ENCODE results near the gene AMZ2. TPM values are rescaled to one million over a fixed set of nuclear protein-coding genes. Genes with fewer than 3 reads are reported as not detected.

AMZ2 gene
- total RNA-seq, 1 donor from 2014 or later = 58.3 TPM

GRCh38 chr17:68304706-68305105, 56.9 kb downstream of the AMZ2 start:
- TF ChIP-seq CTCF (IDR thresholded peaks at IDR 0.05; ENCODE audit: unreplicated experiment) = no peak
- Mint-ChIP-seq H3K4me3 (ENCODE audit: low read depth) (no peak overlapping the region), H3K36me3 (ENCODE audit: insufficient read depth) (peaks cover 2% of the 10 kb centered on the region), H3K4me1 (ENCODE audit: low read depth) (peaks cover 6% of the 10 kb centered on the region), H3K27me3 (peaks cover 4% of the 10 kb centered on the region), H3K27ac (no peak overlapping the region), H3K9me3 (ENCODE audit: low read depth) (peaks cover 6% of the 10 kb centered on the region)
- no peak for DNase-seq (ENCODE audit: low spot score, unreplicated experiment)

GRCh38 chr17:68305142-68305541, 57.3 kb downstream of the AMZ2 start:
- H3K9me3 Mint-ChIP-seq (ENCODE audit: low read depth) = peaks cover 6% of the 10 kb centered on the region
- H3K4me1 Mint-ChIP-seq (ENCODE audit: low read depth) = peaks cover 6% of the 10 kb centered on the region
- H3K36me3 Mint-ChIP-seq (ENCODE audit: insufficient read depth) = peaks cover 2% of the 10 kb centered on the region
- DNase-seq (ENCODE audit: low spot score, unreplicated experiment) = no peak
- H3K27me3 Mint-ChIP-seq = peaks cover 4% of the 10 kb centered on the region
- no peak overlapping the region for H3K4me3 Mint-ChIP-seq (ENCODE audit: low read depth)
- H3K27ac Mint-ChIP-seq = no peak overlapping the region
- no peak for TF ChIP-seq CTCF (IDR thresholded peaks at IDR 0.05; ENCODE audit: unreplicated experiment)

Other genes with a start within 250 kb of the AMZ2 start
- gene KPNA2, start 212.3 kb upstream of the AMZ2 start, total RNA-seq = 132 and 140 TPM in 2 replicates
- 0.12 and 0.24 TPM in 2 replicates for gene SLC16A6, start 43.1 kb downstream of the AMZ2 start, total RNA-seq
- 2.6 and 4.9 TPM in 2 replicates for gene ARSG, start 43.5 kb downstream of the AMZ2 start, total RNA-seq
- 53.5 and 54.3 TPM in 2 replicates for gene WIPI1, start 209.5 kb downstream of the AMZ2 start, total RNA-seq

Measured in progenitor cell of endocrine pancreas (in vitro differentiated cells).